Measurements from ENCODE around the gene NBAS.

DNA sequence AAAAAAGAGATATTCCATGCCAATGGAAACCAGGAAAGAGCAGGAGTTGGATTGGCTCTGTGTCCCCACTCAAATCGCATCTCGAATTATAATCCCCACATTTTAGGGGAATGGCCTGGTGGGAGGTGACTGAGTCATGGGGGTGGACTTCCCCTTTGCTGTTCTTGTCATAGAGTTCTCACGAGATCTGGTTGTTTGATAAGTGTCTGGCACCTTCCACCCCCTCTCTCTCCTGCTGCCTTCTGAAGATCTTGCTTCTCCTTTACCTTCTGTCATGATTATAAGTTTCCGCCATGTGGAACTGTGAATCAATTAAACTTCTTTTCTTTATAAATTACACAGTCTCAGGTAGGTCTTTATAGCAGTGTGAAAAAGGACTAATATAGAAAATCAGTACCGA lies 355.6 kb downstream of the NBAS start:
- no peak for TF ChIP-seq SREBF2 (CRISPR knock-in tag; IDR thresholded peaks at IDR 0.05)
- no peak for TF ChIP-seq NCOA1 (IDR thresholded peaks at IDR 0.05; ENCODE audit: low read depth)
- no peak for TF ChIP-seq GABPB1 (CRISPR knock-in tag; IDR thresholded peaks at IDR 0.05)
- no peak for TF ChIP-seq SETDB1 (IDR thresholded peaks at IDR 0.05; ENCODE audit: low read length)
- TF ChIP-seq CHD1 (IDR thresholded peaks at IDR 0.05; ENCODE audit: low read length): no peak
- TF ChIP-seq MTA3 (IDR thresholded peaks at IDR 0.05; ENCODE audit: borderline replicate concordance): no peak
- no peak for TF ChIP-seq EHMT2 (IDR thresholded peaks at IDR 0.05)
- no peak for TF ChIP-seq PTTG1 (tag; IDR thresholded peaks at IDR 0.05; ENCODE audit: low read depth)
- no peak for TF ChIP-seq ZNF133 (CRISPR knock-in tag; IDR thresholded peaks at IDR 0.05)
- TF ChIP-seq MTA2 (IDR thresholded peaks at IDR 0.05; ENCODE audit: low read depth): no peak
- TF ChIP-seq STAT5A (IDR thresholded peaks at IDR 0.05; ENCODE audit: borderline replicate concordance, low read length): no peak
- no peak for TF ChIP-seq CTCF (IDR thresholded peaks at IDR 0.05 in 2 of 3, conservative IDR thresholded peaks at IDR 0.05 in 1 of 3; ENCODE audit: insufficient read depth in 2 of 3, low read depth in 1 of 3, low read length in 3 of 3)
- TF ChIP-seq ZNF140 (CRISPR knock-in tag; IDR thresholded peaks at IDR 0.05): no peak

Data from K562 (cell line).